Glomerular visceral epithelial cell (primary cell): ENCODE results near the gene TLL1.
A peak's percentile ranks its signal among the peaks of the same experiment; 100 is the strongest.

ENCODE experiments used
- DNase-seq: peaks from one replicate; pipeline ENCODE4 v3.0.0-alpha.2; 2016; ENCODE audit errors: extremely low spot score

The TLL1 gene

DNA sequence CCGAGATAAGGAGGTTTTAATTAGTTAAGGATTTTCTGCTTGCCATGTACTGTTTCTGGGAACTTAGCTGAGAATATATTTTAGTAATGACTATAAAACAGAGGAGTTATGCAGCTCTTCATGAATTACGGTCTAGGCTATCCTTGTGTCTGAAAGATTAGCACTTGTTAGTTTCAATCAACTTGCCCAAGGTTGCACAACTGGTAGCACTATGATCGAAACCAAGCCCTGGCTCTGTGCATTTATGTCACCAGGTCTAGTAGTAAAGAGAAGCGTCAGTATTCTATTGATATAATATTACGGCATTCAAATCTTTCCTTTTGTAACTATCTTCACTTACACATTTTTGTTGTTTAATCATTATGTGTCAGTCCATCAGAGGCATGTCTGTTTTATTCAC, 176.0 kb downstream of the TLL1 start:
- DNase-seq = no peak

DNA sequence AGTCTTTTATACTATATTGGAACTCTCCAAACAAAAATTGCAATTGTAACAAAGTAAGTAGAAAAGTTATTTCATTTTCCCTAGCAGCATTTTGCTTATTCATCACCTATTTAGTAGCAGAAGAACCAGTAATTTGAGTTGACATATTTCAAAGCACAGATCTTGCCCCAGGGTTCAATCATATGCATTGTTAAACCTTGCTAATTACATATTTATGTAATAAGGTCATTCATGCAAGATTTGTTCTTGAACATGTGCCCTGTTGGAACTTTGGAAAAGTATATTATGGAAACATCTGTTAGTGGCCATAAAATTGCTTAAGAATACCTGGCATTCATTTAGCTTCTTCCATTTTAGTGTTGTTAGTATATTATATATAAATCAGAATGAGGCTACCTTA, 191.7 kb downstream of the TLL1 start:
- no peak for DNase-seq

DNA sequence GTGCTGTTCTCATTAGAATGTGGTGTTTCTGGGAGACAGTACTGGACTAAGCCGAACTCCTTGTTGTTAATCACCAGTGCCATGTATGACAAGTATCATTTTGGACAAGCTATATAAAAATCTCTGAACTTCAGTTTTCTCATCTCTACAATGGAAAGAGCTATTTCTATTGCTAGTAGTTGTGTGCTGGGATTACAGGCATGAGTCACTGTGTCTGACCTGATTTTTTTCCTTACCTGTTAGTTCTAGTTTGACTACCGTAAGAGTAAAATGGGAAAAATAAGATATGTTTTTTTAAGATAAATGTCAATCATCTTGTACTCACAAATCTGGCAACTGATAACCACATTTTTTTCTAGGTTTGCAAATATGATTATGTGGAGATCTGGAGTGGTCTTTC, 192.3 kb downstream of the TLL1 start:
- no peak for DNase-seq

DNA sequence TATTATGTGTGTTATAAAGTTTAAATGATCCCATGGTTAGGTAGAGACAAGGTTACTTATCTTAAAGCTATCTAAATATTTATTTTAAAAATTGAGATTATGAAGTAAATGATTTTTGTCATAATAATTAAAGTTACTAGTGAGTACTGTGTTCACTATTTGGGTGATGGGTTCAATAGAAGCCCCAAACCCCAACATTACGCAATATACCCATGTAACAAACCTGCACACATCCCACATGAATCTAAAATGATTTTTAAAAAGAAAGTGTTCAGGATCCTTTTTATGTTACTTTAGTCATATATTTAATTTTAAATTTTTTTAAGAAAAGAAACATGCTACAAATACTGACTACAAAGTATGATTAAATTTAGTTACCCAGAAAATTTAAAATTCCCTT, 193.9 kb downstream of the TLL1 start:
- DNase-seq = no peak

DNA sequence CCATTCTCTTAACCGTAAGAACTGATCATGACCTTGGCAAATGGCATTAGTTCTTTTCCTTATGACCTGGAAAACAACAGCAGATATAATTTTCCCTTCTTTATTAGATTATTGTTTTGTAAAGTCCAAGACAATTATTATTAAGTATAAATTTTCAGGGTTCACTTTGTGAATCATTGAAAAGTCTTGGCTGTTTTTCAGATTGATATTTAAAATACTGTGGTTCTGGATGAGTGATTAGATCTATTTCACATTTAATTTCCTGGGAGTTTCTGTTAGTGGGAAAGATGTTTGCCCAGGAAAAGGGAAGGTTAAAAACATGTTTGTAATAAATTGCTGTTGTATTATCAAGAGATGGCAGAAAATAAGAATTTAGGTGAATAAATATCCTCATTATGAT, 194.9 kb downstream of the TLL1 start:
- DNase-seq = no peak

DNA sequence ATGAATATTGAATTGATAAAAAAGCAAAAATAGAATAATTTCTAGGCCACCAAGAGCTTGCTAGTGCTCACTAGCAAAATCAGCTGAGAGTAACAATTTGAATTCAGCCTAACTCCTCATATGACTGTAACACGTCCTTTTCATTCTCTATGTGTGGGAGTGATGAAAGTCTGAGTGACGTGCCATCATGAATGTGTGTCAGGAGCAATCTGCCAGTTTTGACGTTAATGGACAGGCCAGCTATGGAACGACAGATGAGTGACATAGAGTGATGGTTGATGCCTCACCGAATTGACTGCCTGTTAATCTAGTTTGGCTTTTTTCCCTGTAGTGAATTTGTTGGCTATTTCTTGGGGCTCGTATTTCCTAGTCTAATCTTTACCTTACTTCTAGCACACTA, 200.7 kb downstream of the TLL1 start:
- no peak for DNase-seq

DNA sequence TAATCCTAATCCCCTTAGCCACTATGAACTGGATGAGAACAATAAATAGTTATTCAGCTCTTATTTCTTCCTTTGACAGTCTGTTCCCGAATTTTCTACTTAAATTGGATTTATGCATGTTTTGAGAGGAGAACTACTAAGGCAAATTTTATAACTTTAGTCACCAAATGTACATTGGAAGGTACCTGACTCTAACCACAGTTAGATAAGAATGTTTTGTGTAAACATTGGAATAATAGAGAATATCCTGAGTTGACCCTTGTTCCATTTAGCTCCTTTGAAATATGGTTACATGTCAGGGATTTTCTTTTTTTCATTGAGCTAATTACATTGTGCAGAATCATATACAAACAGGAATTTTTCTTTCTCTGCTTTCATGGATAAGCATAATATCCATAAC, 202.6 kb downstream of the TLL1 start:
- DNase-seq = no peak

DNA sequence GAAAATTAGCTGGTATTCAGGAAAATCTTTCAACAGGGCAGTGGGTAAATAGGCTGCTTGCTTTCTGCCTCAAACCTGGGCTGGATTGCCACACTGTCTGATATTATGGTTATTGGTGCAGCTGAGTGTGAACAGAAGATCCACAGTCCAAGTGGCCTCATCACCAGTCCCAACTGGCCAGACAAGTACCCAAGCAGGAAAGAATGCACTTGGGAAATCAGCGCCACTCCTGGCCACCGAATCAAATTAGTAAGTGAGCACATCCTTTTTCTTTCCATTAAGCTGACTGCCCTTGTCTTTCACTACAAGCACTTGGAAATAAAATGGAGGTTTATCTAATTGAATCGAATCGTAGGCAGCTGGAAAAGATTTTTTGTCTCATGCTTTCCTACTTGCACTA, 204.7 kb downstream of the TLL1 start:
- DNase-seq = no peak

DNA sequence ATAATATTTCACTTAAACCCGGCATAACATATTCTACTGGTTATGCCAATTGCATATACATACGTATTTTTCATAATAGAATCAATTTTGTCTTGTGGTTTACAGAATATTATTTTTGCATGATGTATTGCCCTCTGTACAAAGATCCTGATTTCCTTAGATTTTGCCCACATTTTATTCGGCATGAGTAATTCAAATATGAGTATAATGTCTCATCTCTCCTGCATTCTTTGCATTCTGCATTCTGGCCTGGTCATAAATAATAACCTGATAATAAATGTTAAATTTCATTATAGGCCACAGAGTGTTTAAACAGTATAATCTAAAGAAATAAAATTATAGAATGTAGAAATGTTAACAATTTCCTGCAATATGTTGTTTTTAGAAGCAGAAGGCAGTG, 205.3 kb downstream of the TLL1 start:
- DNase-seq = no peak

DNA sequence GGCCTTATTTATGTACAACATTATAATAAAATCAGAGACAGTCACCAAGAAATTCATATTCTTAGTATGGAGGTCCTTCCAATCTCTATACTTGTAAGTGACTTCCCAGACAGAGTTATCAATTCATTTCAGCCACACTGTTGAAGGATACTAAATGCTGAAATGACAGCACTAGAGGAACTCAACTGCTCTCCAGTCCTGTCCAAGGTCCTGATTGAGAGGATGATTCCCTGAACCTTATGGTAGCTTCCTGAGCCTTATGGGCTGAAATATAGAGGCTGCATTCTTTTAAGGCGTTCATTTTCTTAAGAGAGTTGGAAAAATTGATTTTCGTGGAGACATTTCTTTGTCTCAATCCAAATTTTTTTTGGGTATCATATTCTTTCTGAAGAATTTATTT, 205.9 kb downstream of the TLL1 start:
- peak; percentile 2 for DNase-seq

DNA sequence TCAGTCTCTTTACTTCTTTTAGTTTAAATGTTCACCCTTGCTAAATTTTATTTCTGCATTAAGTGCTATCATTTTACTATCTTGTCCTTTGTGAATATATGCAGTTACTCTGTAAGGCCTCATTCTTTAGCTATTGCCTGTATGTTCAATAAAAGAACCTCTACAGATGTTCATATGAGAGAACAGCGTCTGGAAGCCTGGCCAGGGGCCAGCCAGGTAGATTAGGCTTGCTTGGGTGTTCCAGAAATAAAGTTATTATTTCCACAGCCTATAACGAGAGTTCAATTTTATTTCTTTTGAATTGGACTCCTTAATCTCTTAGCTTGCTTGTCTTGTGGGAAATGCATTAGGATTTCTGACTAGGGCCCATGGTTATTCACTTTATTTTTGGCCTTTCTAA, 214.5 kb downstream of the TLL1 start:
- DNase-seq = no peak

DNA sequence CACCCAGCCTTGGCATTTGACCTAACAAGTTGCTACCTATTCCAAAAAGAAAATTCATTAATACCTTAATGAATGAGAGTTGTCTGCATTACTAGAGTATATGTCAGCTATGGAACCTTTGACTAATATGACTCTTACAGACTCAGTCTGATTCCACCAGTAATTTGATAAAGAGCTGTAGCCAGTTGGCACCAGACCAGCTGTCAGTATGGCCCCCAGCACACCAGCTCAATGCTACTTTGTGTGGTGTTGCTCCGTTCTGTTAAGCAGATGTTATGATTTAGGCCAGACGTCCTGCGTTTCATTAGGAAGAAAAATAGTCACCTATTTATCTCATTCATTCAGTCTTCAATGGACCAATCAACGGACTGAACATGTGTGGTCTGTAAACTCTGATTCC, 215.5 kb downstream of the TLL1 start:
- DNase-seq = no peak

DNA sequence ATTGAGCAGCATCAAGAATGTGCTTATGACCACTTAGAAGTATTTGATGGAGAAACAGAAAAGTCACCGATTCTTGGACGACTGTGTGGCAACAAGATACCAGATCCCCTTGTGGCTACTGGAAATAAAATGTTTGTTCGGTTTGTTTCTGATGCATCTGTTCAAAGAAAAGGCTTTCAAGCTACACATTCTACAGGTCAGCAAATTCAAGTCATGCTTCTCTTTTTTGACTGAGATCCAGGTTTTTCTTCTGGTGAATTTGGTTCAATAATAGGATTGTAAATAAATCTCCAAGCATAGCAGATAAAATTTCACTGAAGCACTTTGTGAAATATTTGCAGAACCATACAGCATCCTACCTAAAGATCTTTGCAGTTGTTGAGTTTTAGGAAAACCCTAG, 218.1 kb downstream of the TLL1 start:
- no peak for DNase-seq

DNA sequence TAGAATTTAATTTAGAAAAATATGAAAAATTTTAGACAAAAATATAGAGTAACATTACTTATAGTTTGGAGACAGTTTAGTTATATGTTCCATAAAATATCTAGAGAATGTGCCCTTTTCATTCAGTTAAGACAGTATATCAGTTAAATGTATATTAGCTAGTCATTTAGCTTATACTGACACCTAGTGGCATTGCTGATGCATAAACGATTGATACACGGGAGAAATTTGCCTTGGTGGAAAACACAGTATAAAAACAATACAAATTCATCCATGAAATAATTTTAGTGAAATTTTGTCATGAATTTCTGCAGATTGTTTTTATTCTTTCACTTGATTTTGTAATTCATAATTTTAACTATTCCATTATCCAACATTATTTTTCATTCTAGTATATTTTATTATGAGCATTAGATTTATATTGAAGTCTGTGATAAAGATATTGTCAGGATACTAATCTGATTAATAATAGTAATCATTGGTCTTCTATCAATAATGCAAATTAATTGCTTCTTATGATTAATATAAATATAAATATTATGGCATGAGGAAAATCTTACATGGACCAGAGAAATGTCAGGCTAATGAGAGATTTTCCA, 219.0 kb downstream of the TLL1 start:
- DNase-seq = peak; percentile 46

DNA sequence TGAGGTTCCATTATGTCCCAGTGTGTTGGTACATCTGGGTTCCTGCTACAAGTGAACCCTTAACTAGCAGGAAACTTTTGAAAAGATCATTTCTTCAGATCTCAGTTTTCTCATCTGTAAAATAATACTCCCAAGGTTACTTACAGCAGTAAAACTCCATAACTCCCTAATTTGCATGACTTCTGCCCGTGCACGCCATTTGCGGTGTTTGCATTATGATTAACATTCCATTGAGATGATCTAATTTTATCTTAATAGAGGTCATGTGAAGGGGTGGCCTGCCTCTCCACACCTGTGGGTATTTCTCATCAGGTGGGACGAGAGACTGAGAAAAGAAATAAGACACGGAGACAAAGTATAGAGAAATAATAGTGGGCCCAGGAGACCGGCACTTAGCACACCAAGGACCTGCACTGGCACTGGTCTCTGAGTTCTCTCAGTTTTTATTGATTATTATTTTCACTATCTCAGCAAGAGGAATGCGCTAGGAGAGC, 219.8 kb downstream of the TLL1 start:
- no peak for DNase-seq

DNA sequence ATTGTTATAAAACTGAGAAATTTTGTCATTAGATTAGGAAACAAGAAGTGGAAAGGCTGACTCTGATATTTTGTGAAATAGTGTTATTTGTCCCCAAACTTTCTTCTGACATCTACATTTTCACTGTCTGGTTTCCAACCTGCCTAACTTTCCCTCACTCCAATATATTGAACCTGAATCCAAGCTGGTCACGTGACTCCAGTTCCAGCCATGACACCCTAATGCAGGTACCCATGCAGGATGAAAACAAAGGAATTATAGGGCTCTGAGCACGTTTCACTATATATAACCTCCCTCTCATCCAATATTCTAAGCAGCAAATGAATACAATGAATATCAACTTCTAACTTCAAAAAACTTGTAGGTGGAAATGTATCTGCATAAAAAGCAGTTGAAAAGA, 231.6 kb downstream of the TLL1 start:
- DNase-seq = no peak

DNA sequence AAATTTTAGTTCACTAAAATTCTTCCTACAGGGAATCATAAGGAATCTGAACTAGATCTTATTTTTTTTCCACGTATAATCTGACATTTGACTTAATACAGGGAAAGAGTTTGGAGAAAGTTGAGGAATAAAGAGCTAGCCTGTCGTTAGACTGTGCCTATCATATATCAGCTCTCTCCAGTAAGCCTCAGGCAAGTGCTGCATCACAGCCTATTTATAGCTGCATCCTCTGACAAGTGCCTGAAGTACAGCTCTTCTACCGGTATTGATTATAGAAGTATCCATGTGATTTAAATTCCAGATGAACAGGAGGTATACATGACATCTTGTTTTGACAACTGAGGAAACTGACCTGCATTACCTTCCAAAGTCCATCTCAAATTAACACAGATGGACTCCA, 248.9 kb downstream of the TLL1 start:
- DNase-seq = no peak

DNA sequence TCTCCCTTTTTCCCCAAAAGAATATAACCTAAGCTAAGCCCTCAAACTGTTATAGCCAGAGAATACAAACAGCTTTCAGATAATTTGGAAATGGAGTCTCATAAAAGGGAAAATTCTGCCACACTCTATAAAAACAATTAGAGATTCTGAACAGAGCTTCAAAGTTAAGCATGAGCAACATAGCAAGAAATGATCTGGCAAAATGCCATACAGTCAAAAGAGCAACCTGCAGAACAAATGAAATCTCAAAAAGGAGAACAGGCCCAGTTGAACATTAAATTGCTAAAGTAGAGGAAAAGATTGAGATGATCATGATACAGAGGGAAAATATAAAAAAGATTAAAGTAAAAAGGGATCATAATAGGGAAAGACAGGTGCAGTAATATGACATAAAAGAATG, 250.5 kb downstream of the TLL1 start:
- no peak for DNase-seq

DNA sequence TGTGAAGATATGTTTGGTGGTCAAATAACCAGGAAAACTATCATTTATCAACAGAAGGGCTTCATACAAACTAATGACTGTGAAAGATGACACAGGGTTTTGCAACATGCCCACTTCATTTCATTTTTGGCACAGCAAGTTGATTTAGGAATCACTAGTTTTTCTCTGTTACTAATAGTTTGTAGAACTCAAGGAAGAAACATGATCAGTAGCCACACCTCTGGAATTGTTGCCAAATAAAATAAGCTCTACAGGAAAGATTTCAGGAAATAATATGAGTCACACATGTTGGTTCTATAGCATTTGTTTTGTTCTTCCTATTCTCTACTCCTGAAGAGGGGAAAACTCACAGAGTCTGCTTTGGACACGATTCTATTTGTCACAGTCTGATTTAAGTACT, 255.4 kb downstream of the TLL1 start:
- DNase-seq = peak; percentile 10

DNA sequence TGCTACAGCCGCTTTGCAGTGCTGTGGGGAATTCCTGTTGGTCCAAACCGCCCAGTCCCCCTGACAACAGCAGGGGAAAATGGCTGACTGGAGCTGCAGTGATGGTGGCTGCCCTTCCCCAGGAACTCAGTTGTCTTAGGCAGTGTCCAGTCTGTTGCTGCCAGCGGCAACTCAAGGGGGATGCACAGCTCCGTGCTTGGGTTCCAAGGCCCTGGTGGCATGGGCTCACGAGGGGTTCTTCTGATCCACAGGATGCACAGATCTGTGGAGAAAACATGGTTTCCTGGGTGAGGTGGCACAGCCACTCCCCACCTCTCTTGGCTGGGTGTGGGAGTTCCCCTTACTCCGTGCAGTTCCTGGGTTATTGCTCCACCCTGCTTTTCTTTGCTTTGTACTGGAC, 261.2 kb downstream of the TLL1 start:
- no peak for DNase-seq

DNA sequence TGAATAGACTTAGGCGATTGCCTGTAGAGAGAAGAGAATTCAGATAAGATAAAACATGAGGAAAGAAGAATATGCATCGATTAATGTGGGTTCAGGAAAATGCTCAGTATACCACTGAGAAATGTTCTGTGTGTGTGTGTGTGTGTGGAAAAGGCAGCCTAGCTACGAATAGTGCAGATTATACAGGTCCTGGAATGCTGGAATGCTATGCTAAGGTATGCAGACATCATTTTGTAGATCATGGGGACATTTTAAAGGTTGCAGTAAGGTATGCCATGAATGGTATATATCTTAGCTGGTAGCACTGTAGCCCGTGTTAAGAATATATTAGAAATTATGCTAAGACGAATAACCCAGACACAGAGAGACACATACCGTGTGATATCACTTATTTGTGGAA, 267.9 kb downstream of the TLL1 start:
- DNase-seq = no peak

DNA sequence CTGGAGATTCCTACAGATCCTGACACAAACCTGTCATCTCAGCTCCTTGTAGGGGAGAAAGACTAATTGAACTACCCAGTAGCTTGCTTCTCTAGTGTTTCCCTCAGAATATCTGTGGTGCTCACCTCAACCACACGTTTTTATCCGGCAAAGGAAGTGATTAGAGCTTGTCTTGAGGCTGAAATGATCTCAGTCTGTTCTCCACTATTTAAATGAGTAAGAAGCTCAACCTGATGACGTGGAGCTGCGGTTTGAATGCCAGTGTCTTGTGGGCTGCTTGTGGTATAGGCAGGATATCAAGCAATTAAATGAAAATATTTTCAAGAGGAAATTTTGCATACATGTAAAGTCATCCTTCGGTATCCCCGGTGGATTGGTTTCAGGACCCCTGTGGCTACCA, 270.2 kb downstream of the TLL1 start:
- DNase-seq = peak; percentile 68

DNA sequence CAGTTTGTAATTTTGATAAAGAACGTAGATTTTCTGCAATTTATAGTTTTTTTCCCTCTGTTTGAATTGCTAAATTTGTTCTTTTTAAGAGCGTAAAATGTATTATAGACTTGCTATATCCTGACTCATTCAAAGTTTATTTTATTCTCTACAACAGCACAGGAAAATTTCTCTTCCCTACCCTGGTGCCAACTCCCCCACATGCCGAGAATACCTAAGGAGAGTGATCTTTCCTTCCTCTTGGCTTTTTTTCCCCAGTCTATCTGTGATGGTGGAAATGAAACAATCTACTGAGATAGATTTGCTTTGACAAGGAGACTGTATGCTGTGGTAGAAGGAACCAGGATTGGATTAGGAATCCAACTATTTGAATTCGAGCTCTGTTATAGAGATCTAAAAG, 271.6 kb downstream of the TLL1 start:
- DNase-seq = no peak

DNA sequence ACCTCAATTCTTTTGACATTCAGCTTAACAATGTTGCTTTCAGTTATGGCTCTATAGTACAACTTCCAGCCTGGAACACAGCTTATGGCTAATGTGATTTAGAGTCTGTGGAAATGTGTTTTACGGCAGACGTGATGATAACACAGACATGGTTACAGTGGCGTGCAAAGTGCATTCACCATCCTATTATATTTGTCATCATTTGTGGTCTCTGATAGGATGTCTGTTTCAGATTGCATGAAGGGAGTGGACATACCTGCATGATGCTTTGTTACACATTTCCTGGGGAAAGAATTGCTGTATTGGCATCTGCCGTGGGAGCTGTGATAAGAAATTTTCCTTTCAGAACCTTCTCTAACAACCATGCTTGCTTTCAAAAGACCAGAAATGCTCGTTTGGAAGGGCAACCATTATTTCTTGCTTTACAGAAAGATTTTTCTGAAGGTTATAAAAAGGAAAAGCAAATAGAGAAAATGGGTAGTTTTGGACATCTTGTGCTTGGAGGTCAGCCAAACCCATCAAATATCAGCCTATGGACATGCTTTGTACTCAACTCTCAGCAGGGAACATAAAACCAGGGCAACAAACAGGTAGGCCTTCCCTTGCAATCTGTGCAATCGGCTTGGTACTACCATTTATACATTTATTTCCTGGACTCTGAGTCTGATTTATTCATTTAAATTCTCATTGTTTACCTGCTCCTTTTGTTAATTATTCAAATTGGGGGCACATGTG, 273.9 kb downstream of the TLL1 start:
- DNase-seq = no peak
